Panc1 (cell line): ENCODE data around the gene MDN1.
A peak's percentile ranks its signal among the peaks of the same experiment; 100 is the strongest.

ENCODE experiments used
- CTCF ChIP-seq: fragments of 450-650 bp; IDR thresholded peaks from 2 replicates; pipeline ENCODE4 v1.5.1; 2017; ENCODE audit warnings: mild to moderate bottlenecking
- REST ChIP-seq, 2 experiments: IDR thresholded peaks; 2 replicates each; pipeline ENCODE4 v1.6.1; 2011 to 2012; ENCODE audit warnings: low read depth in 2 of 2, control low read depth in 1 of 2, low read length in 1 of 2, mild to moderate bottlenecking in 1 of 2, moderate library complexity in 1 of 2; ENCODE audit not compliant: insufficient read depth in 1 of 2
- TCF7L2 ChIP-seq: IDR thresholded peaks from 2 replicates; pipeline ENCODE4 v1.6.1; 2011; ENCODE audit warnings: mild to moderate bottlenecking, low read depth, low read length, inconsistent platforms

- TF ChIP-seq CTCF (peak; percentile 93), REST (IDR thresholded peaks at IDR 0.05; ENCODE audit: insufficient read depth in 1 of 2, low read depth in 2 of 2, low read length in 1 of 2) (no peak), TCF7L2 (no peak)
These were observed 209.4 kb downstream of the MDN1 start for GRCh38 chr6:89610149-89610642.
